IPS-18c (cell line): ENCODE data around the gene AMOTL1.

ENCODE experiments used
- H3K4me3 ChIP-seq: 2 replicates; pipeline ENCODE4 v1.7.0; 2013; ENCODE audit warnings: low read depth, mild to moderate bottlenecking, low read length, moderate library complexity; ENCODE audit not compliant: insufficient read depth
- H3K9me3 ChIP-seq: one replicate; pipeline ENCODE4 v1.6.1; 2013; ENCODE audit warnings: mild to moderate bottlenecking, low read length, moderate library complexity; ENCODE audit not compliant: control insufficient read depth, insufficient read depth

AMOTL1 gene

GRCh38 chr11:94871491-94872185 lies 103.5 kb downstream of the AMOTL1 start:
- H3K4me3 ChIP-seq: no peak overlapping the region
- H3K9me3 ChIP-seq: no peaks in the 10 kb centered on the region

DNA sequence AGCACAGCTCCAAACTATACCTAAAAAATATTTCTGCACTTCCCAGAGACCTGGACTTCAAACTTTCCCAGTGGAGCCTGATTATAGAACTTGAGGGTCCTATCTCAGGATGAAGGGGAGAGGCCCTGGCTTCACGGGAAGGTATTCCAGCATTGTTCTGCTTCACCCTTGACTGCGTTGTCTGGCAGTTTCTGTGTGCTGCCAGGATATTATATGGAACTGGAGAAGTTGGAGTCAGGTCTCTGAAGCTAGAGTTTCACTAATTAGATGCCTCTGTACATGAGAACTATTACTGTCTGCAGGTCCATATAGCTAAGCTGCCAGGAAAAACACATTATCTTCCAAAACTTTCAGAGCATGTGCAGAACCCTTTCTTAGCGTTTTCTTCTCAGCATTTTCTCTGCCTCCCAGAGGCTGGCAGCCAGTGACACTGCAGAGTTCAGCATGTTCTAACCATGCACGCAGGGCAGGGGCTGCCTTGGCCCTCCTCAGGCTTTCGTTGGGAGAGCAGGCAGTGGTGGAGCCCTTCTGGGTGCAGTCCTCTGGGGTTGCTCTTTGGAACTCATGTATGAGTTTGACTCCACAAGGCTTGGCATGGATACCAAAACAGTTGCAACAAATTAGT lies 105.9 kb downstream of the AMOTL1 start:
- Histone ChIP-seq H3K4me3 (no peak overlapping the region), H3K9me3 (no peaks in the 10 kb centered on the region)

GRCh38 chr11:94876222-94876621 lies 108.1 kb downstream of the AMOTL1 start:
- H3K9me3 ChIP-seq: no peaks in the 10 kb centered on the region
- H3K4me3 ChIP-seq: no peak overlapping the region

DNA sequence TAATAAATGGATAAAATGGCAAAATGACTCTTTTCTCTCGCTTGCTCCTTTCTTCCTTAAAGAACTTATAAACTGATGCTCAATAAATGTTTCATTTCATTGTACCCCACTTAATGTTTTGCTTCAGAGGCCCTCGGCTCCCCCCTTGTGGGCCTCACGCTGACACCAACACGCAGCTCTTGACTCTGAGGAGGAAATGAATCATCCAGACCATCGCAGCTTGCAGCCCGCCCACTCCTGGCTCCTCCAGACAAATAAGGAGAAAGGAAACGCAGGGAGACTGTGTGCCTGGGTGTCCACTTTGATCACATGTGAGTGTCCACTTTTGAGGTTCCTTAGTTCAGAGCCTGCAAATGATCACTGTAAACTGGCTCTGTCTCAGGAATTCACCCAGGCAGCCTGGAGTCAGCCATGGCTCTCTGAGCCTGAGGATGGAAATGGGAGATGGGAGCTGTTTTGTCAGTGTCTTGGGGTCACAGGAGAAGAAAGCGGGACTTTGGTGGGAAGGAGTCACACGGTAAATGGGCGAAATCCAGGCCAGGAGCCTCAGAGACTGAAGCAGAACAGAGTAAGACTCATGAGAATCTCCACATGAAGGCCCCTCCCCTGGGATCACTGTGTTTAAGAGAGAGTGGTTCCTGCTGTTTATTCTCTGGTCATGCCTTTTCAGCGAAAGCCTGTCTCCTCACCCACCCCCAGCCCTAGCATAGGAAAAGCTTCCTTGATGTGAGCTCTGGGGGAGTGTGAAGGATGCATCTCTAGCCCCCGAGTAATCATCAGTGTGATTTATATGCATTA lies 108.7 kb downstream of the AMOTL1 start:
- no peaks in the 10 kb centered on the region for H3K9me3 ChIP-seq

GRCh38 chr11:94877443-94878200 lies 109.5 kb downstream of the AMOTL1 start:
- no peak overlapping the region for H3K4me3 ChIP-seq

More for the DNA sequence above, 108.7 kb downstream of the AMOTL1 start:
- no peak overlapping the region for H3K4me3 ChIP-seq

GRCh38 chr11:94879006-94879405 lies 110.8 kb downstream of the AMOTL1 start:
- H3K9me3 ChIP-seq: no peaks in the 10 kb centered on the region
- no peak overlapping the region for H3K4me3 ChIP-seq

More at GRCh38 chr11:94877443-94878200, 109.5 kb downstream of the AMOTL1 start:
- H3K9me3 ChIP-seq: no peaks in the 10 kb centered on the region

- no peak overlapping the region for H3K4me3 ChIP-seq
- H3K9me3 ChIP-seq: no peaks in the 10 kb centered on the region
Observed at GRCh38 chr11:94880216-94880615, 112.1 kb downstream of the AMOTL1 start.

DNA sequence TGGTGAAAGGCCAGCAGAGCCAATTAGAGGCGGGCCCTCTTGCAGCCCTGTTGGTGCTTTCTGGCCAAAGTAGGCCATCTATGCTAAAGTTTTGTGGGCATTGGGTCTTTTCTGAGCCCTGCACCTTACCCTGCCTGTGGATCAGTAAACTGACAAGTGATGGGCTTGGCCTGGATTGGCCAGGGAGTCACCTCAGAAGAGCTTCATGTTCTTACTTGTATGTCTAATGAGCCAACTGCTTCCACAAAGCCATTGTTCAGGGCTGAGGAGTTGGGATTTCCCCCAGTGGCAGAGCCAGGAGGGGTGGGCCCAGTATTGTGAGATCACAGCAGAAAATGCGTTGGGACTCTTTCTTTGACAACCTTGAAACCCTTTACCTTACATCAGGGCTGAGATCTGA lies 114.8 kb downstream of the AMOTL1 start:
- Histone ChIP-seq H3K4me3 (no peak overlapping the region), H3K9me3 (peaks cover 4% of the 10 kb centered on the region)

GRCh38 chr11:94883878-94884277 lies 115.7 kb downstream of the AMOTL1 start:
- Histone ChIP-seq H3K4me3 (no peak overlapping the region), H3K9me3 (peaks cover 4% of the 10 kb centered on the region)

GRCh38 chr11:94884376-94884775 lies 116.2 kb downstream of the AMOTL1 start:
- H3K4me3 ChIP-seq: no peak overlapping the region
- peaks cover 4% of the 10 kb centered on the region for H3K9me3 ChIP-seq

- Histone ChIP-seq H3K9me3 (peaks cover 4% of the 10 kb centered on the region), H3K4me3 (no peak overlapping the region)
Observed at GRCh38 chr11:94885133-94885532, 117.0 kb downstream of the AMOTL1 start.

DNA sequence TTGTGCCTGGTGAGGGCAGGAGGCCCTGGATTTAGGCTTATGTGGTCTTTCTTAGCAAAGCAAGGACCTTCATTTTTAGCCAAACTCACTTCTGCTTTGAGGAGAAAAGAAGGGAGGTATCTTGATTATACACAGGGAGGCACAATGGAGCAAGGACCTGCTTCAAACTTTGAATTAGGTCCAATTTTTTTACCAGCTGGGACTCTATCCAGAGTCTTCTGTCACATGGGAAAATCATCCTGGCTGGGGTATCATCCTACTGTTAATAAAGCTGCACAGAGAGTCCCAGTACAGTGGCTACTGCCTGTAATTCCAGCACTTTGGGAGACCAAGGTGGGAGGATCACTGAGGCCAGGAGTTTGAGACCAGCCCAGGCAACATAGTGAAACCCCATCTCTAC lies 117.4 kb downstream of the AMOTL1 start:
- no peak overlapping the region for H3K4me3 ChIP-seq
- peaks cover 4% of the 10 kb centered on the region for H3K9me3 ChIP-seq

- H3K9me3 ChIP-seq: peaks cover 4% of the 10 kb centered on the region
- no peak overlapping the region for H3K4me3 ChIP-seq
Observed at GRCh38 chr11:94888204-94888603, 120.0 kb downstream of the AMOTL1 start.

GRCh38 chr11:94895451-94895850 lies 127.3 kb downstream of the AMOTL1 start:
- no peaks in the 10 kb centered on the region for H3K9me3 ChIP-seq
- no peak overlapping the region for H3K4me3 ChIP-seq

DNA sequence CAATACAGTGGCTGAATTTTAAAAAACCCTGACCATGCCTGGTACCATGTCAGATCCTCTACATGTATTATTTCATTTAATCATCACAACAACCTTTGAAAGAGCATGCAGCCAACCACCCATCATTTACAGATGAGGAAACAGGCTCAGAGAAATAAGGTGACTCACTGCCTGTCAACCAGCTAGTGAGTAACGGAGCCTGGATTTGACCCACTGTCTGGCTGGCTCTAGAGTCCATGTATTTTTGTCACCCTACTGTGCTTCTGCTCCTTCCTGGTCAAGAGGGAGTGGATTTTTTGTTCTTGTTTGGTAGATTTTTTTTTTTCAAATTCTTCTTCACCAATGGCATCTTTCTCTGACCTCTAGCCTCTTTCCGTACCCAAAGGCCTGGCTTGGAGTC lies 127.8 kb downstream of the AMOTL1 start:
- H3K9me3 ChIP-seq: no peaks in the 10 kb centered on the region
- H3K4me3 ChIP-seq: no peak overlapping the region

GRCh38 chr11:94897330-94897768 lies 129.2 kb downstream of the AMOTL1 start:
- H3K9me3 ChIP-seq: no peaks in the 10 kb centered on the region
- H3K4me3 ChIP-seq: no peak overlapping the region

GRCh38 chr11:94907226-94907625 lies 139.1 kb downstream of the AMOTL1 start:
- no peak overlapping the region for H3K4me3 ChIP-seq

More at GRCh38 chr11:94907226-94907625, 139.1 kb downstream of the AMOTL1 start:
- no peaks in the 10 kb centered on the region for H3K9me3 ChIP-seq
